ENCODE results near the gene PEX11A.

GRCh38 chr15:89642106-89642505 is 48.4 kb downstream of the PEX11A start:
- TF ChIP-seq BHLHE40 (IDR thresholded peaks at IDR 0.05; ENCODE audit: borderline replicate concordance) (no peak), FOXM1 (IDR thresholded peaks at IDR 0.05; ENCODE audit: borderline replicate concordance) (no peak), HDGF (IDR thresholded peaks at IDR 0.05; ENCODE audit: borderline replicate concordance) (no peak), PKNOX1 (IDR thresholded peaks at IDR 0.05) (no peak), FOXK2 (IDR thresholded peaks at IDR 0.05) (no peak), CTBP1 (IDR thresholded peaks at IDR 0.05; ENCODE audit: borderline replicate concordance) (no peak), ARNT (IDR thresholded peaks at IDR 0.05) (no peak), TARDBP (IDR thresholded peaks at IDR 0.05) (no peak), SP1 (IDR thresholded peaks at IDR 0.05) (no peak)
